ENCODE measurements around the gene NEK1.

The NEK1 gene

DNA sequence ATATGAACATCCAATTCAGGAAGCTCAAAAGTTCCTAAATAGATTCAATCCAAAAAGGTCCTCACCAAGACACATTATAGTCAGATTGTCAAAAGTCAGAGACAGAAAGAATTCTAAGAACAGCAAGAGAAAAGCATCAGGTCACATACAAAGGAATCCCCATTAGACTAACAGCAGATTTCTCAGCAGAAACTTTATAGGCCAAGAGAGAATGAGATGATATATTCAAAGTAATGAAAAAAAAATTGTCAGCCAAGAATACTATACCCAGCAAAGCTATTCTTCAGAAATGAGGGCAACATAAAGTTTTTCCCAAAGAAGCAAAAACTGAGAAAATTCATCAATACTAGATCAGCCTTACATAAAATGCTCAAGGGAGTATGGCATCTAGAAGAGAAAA is 235.0 kb downstream of the NEK1 start:
- DNase-seq (ENCODE audit: low read depth in 4 of 4, low spot score in 1 of 4), result no peak

DNA sequence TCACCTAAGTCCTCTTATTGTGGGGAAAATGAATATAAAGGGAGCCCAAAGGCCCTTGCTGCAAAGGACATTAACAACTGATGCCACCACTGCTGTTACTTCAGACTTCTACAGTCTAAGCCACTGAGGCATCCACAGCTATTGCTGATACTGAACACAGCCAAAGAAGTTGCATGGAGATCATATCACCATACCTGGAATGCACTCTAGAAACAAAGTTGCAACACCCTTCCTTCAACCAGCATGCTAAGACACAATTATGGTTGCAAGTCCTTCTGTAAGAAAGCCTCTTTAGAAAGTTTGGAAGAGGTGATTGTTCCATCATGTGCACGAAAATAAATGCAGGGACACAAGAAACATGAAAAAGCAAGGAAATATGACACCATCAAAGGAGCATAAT is 236.0 kb downstream of the NEK1 start:
- DNase-seq (ENCODE audit: low read depth in 4 of 4, low spot score in 1 of 4), result no peak

DNA sequence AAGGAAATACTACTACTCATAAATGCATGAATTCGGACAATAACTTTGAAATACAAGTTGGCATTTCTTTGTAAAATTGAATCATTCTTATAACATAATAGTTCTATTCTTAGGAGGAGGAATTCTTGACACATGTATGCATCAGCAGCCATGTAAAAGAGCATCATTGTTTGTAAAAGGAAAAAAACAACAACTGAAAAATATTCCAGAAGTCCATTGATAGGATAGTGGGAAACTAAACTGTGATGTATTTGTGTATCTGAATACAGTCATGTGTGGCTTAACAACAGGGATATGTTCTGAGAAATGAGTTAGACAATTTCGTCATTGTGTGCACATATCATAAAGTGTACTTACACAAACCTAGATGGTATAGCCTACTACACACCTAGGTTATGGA is 239.6 kb downstream of the NEK1 start:
- DNase-seq (ENCODE audit: low read depth in 4 of 4, low spot score in 1 of 4), result no peak

DNA sequence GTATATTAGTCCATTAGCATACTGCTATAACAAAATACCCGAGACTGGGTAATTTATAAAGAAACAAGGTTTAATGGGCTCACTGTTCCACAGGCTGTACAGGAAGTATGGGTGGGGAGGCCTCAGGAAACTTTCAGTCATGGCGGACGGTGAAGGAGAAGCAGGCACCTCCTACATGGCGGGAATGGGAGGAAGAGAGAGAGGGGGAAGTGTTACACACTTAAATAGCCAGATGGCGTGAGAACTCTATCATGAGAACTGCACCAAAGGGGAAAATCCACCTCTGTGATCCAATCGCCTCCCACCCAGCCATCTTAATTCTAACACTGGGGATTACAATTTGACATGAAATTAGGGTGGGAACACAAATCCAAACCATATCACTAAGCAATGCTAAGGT is 242.7 kb downstream of the NEK1 start:
- no peak for DNase-seq (ENCODE audit: low read depth in 4 of 4, low spot score in 1 of 4)

DNA sequence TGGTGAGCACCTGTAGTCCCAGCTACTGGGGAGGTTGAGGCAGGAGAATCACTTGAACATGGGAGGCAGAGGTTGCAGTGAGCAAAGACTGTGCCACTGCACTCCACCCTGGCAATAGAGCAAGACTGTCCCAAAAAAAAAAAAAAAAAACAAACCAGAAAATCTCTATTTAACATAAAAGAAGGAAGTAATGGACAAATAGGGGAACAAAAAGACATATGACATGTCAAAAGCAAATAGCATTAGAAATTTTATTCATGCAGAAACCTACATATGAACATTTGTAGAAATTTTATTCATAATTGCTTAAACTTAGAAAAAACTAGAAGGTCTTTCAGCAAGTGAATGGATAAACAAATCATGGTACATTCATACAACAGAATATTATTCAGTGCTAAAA is 244.6 kb downstream of the NEK1 start:
- DNase-seq (ENCODE audit: low read depth in 4 of 4, low spot score in 1 of 4), result no peak

DNA sequence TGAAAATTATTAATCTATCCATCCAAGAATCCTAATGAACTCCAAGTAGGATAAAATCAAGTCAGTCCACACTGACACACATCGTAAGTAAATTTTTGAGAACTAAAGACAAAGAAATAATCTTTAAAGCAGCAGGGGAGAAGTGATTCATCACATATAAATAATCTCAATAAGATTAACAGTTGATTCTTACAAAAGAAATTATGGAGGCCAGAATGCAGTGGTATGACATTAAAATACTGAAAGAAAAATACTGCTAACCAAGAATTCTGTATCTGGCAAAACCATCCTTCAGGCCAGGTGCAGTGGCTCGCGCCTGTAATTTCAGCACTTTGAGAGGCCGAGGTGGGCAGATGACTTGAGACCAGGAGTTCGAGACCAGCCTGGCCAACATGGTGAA is 245.6 kb downstream of the NEK1 start:
- no peak for DNase-seq (ENCODE audit: low read depth in 4 of 4, low spot score in 1 of 4)

DNA sequence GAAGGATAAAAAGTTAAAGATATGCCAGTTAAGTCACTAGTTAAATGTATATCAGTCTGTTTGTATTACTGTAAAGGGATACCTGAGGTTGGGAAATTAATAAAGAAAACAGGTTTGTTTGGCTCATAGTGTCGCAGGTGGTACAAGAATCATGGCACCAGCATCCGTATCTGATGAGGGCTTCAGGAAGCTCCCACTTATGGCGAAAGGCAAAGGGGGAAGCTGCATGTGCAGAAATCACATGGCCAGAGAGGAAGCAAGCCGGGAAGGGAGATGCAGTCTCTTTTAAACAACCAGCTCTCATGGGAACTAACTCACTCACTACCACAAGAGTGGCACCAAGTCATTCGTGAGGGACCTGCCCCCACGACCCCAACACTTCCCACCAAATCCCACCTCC is 249.8 kb downstream of the NEK1 start:
- DNase-seq (ENCODE audit: low read depth in 4 of 4, low spot score in 1 of 4), result no peak

DNA sequence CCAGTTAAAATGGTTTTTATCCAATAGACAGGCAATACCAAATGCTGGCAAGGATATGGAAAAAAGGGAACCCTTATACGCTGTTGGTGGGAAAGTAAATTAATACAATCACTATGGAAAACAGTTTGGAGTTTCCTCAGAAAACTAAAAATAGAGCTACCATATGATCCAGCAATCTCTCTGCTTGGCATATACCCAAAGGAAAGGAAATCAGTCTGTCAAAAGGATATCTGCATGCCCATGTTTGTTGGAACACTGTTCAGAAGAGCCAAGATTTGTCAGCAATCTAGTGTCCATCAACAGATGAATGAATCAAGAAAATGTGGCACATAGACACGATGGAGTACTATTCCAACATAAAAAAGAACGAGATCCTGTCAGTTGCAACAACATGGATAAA is 250.6 kb downstream of the NEK1 start:
- DNase-seq (ENCODE audit: low read depth in 4 of 4, low spot score in 1 of 4), result no peak

DNA sequence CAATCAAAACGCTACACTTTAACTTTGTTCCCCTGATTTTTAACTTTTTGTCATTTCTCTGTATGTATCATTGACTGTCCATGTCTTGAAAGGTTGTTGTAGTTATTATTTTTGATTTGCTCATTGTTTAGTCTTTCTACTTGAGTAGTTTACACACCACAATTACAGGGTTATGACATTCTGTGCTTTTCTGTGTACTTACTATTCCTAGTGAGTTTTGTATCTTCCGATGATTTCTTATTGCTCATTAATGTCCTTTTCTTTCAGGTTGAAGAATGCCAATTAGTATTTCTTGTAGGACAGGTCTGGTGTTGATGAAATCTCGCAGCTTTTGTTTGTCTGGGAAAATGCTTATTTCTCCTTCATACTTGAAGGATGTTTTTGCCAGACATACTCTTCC is 252.4 kb downstream of the NEK1 start:
- no peak for DNase-seq (ENCODE audit: low read depth in 4 of 4, low spot score in 1 of 4)

DNA sequence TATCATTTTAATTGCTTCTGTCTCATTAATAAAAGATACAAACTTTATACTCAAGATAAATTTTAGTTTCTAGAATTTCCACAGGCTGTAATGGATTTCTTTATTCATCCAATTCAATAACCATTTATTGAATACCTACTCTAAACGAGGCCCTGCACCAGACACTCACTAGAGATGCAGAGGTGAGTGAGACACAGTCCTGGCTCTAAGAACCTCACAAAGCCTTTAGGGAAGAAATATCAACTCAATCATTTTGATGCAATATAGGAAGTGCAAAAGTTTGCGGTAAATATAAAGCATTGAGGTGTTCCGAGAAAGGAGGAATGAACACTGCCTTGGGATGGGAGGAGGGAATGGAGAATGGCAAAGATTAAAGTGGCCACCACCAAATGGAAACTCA is 260.0 kb downstream of the NEK1 start:
- no peak for DNase-seq (ENCODE audit: low read depth in 4 of 4, low spot score in 1 of 4)

DNA sequence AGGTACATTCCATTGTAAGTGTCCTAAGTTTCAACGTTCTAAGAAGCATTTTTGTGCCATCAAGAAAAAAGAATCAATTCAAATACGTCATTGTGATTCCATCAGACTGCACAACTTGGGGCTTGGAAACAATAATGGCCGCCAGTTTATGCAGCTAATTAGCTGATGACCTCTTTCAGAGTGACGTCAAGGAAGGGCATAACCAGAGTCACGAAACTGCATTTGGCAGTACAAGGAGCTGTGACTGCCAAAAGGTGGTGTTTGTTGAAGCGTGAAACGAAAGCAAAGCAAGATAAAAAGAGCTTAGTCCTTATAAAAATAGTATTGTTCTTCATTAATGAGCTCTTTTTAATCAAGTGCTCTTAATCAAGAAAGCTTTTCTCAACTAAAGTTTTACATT is 260.5 kb downstream of the NEK1 start:
- no peak for DNase-seq (ENCODE audit: low read depth in 4 of 4, low spot score in 1 of 4)

DNA sequence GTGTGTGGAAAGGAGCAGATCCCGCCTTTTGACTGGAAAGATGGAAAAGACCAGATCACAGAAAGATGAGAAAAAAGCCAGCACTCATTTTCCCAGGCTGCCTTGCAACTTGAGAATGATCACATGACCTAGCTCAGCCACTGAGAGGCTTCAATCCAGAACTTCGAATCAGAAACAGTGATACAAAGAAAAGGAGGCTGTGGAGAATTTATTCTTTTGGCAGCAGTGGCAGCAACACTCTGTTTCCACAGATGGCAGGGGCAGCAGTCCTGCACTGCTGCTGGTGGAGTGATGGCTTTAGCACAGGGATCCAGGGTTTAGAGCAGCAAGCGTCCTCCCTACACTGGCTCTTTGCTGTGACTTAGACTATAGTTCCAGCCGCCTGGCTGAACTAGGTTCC is 263.8 kb downstream of the NEK1 start:
- no peak for DNase-seq (ENCODE audit: low read depth in 4 of 4, low spot score in 1 of 4)

DNA sequence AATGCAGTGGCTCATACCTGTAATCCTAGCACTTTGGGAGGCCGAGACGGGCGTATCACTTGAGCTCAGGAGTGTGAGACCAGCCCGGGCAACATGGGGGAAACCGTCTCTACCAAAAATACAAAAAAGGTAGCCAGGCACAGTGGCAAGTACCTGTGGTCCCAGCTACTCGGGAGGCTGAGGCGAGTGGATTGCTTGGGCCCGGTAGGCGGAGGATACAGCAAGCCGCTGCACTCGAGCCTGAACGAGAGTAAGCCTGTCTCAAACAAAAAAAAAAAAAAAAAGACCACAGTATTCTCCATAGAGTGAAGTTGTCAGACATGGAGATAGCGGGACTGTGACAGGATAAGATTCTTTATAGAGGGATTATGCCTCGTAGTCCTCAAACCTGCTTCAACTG is 265.5 kb downstream of the NEK1 start:
- no peak for DNase-seq (ENCODE audit: low read depth in 4 of 4, low spot score in 1 of 4)

DNA sequence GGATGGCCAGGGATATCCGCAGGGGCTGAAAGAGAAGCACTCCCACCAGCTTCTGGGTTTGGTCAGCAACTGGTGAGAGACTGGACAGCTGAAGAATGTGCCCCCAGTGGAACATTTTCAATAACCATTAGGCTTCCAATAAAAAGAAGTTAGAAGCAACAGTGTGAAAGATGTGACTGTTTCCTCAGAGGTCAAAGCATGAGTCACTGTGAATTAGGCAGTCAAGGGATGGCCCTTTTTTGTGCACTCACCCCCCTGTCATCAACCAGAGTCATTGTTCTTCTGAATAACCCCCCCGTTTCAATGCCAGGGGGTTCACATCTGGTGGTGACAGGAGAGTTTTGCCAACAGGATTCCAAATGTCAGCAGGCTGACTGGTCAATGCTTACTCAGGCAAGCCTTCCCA is 267.1 kb downstream of the NEK1 start:
- DNase-seq (ENCODE audit: low read depth in 4 of 4, low spot score in 1 of 4), result no peak

Measured in stimulated activated CD4-positive, alpha-beta T cell treated with anti-CD3 and anti-CD28 coated beads, Interleukin-1b, Interleukin-23, amount 100 ng/mL, for 24 hours (primary cell).